Gastroesophageal sphincter (tissue), 3 donors: Measurements from ENCODE around the gene SGPL1.

ENCODE experiments used
- EP300 ChIP-seq: sonication (generic); formaldehyde crosslinking; IDR thresholded peaks from one replicate; pipeline ENCODE4 v1.6.1; 2017; ENCODE audit warnings: antibody characterized with exemption, mild to moderate bottlenecking
- TF ChIP-seq, protein P1 (sequence below), 4 experiments: fragments of 200-600 bp in 2 of 4; fragments of 450-650 bp in 2 of 4; sonication (generic) in 1 of 4; IDR thresholded peaks; one replicate each; pipeline ENCODE4 v1.5.1; 2017 to 2019; ENCODE audit warnings: antibody characterized with exemption in 4 of 4, mild to moderate bottlenecking in 2 of 4, moderate library complexity in 2 of 4

GRCh38 chr10:70836319-70836718 lies 20.6 kb downstream of the SGPL1 start:
- TF ChIP-seq, protein P1, sequence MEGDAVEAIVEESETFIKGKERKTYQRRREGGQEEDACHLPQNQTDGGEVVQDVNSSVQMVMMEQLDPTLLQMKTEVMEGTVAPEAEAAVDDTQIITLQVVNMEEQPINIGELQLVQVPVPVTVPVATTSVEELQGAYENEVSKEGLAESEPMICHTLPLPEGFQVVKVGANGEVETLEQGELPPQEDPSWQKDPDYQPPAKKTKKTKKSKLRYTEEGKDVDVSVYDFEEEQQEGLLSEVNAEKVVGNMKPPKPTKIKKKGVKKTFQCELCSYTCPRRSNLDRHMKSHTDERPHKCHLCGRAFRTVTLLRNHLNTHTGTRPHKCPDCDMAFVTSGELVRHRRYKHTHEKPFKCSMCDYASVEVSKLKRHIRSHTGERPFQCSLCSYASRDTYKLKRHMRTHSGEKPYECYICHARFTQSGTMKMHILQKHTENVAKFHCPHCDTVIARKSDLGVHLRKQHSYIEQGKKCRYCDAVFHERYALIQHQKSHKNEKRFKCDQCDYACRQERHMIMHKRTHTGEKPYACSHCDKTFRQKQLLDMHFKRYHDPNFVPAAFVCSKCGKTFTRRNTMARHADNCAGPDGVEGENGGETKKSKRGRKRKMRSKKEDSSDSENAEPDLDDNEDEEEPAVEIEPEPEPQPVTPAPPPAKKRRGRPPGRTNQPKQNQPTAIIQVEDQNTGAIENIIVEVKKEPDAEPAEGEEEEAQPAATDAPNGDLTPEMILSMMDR (IDR thresholded peaks at IDR 0.05), result no peak
- no peak for TF ChIP-seq EP300
